Measurements from ENCODE around the gene OR51E1.

DNA sequence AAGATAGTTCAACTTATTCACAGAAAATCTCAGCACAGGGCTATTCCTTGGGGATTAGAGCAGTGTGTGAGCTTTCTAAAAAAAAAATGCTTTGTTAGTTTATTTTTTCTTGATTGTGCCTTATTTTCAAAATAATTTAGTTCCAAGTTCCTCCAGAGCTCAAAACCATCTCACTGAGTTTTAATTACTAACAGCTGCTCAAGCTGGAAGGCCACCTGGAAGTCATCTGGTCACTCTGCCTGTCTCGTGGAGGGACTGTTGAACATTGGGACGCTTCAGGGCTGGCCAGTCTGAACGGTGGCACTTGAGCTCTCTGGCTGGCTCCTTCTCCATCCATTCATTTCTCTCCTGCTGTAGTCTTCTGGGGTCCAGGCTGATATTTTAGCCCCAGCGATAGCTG lies 4.0 kb downstream of the OR51E1 start:
- no peak for TF ChIP-seq POLR2A (IDR thresholded peaks at IDR 0.05)
- TF ChIP-seq, protein P1, sequence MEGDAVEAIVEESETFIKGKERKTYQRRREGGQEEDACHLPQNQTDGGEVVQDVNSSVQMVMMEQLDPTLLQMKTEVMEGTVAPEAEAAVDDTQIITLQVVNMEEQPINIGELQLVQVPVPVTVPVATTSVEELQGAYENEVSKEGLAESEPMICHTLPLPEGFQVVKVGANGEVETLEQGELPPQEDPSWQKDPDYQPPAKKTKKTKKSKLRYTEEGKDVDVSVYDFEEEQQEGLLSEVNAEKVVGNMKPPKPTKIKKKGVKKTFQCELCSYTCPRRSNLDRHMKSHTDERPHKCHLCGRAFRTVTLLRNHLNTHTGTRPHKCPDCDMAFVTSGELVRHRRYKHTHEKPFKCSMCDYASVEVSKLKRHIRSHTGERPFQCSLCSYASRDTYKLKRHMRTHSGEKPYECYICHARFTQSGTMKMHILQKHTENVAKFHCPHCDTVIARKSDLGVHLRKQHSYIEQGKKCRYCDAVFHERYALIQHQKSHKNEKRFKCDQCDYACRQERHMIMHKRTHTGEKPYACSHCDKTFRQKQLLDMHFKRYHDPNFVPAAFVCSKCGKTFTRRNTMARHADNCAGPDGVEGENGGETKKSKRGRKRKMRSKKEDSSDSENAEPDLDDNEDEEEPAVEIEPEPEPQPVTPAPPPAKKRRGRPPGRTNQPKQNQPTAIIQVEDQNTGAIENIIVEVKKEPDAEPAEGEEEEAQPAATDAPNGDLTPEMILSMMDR (IDR thresholded peaks at IDR 0.05 in 4 of 5, conservative IDR thresholded peaks at IDR 0.05 in 1 of 5) = no peak
